Activated CD4-positive, alpha-beta T cell treated with anti-CD3 and anti-CD28 coated beads, Interleukin-2, amount 10 ng/mL, durations not matched to agents 24 days and 14 days (primary cell): ENCODE data around the gene HNRNPM. TPM values are rescaled to one million over a fixed set of nuclear protein-coding genes. Genes with fewer than 3 reads are reported as not detected.
A peak's percentile ranks its signal among the peaks of the same experiment; 100 is the strongest.
"Not testable (repeated sequence)": the region's sequence is repeated elsewhere in the genome, so short reads cannot be mapped to it uniquely, and the experiment has no call there.

Experiments used
- DNase-seq: peaks from one replicate; pipeline ENCODE4 v3.0.0; 2022
- H3K27ac Mint-ChIP-seq: one replicate; pipeline ENCODE4 v1.8.0; 2022; ENCODE audit warnings: mild to moderate bottlenecking, mixed read lengths
- H3K27me3 Mint-ChIP-seq: one replicate; pipeline ENCODE4 v1.8.0; 2022; ENCODE audit warnings: mixed read lengths
- H3K36me3 Mint-ChIP-seq: one replicate; pipeline ENCODE4 v1.8.0; 2022; ENCODE audit warnings: low read depth, mild to moderate bottlenecking, mixed read lengths
- H3K4me1 Mint-ChIP-seq: one replicate; pipeline ENCODE4 v1.8.0; 2021; ENCODE audit warnings: mixed read lengths
- H3K4me3 Mint-ChIP-seq: one replicate; pipeline ENCODE4 v1.8.0; 2022; ENCODE audit warnings: mild to moderate bottlenecking, moderate library complexity, mixed read lengths
- H3K9me3 Mint-ChIP-seq: one replicate; pipeline ENCODE4 v1.8.0; 2021; ENCODE audit warnings: mixed read lengths
- intact Hi-C: fragments of 100-400 bp; cut with micrococcal nuclease; formaldehyde crosslinking; loops from one replicate; pipeline ENCODE4 v1.15.1; 2023
- total RNA-seq: library from RNA; stranded (reverse); gene quantifications from 2 replicates; pipeline ENCODE4 v1.2.3, GENCODE V29; 2022

Gene HNRNPM
- total RNA-seq, 1 donor from 2014 or later: 349 TPM

DNA sequence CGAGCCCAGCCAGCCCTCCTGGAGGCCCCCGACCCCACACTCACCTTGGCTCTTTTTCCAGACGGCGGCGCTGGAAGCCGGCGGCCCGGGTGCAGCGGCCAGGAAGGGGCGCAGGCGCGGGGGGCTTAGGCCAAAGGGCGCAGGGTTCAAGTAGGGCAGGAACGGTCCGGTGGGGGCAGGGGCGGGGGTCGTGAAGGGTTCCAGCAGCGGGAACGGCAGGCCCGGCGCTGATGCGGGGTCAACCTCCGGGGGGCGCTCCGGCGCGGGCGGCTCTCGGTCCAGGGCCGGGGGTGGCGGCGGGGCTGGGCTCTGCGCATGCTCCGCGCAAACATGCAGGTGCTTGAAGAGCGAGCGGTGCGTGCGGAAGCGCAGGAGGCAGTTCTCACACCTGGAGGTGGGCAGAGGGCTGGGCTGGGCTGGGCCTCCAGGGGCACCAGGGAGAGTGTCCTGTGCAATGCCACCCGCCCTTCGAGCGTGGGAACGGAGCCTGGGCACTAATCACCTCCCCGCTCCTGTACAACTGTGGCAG, 66.9 kb downstream of the HNRNPM start:
- no peak for DNase-seq
- intact Hi-C loops: no loop called here
- Mint-ChIP-seq H3K36me3 (peaks cover 14% of the 10 kb centered on the region), H3K27ac (no peak overlapping the region), H3K4me1 (peaks cover 24% of the 10 kb centered on the region), H3K27me3 (no peaks in the 10 kb centered on the region), H3K4me3 (no peak overlapping the region), H3K9me3 (no peaks in the 10 kb centered on the region)

GRCh38 chr19:8512115-8512967, 67.6 kb downstream of the HNRNPM start:
- H3K9me3 Mint-ChIP-seq: no peaks in the 10 kb centered on the region
- H3K27me3 Mint-ChIP-seq: no peaks in the 10 kb centered on the region
- peak; percentile 78 for DNase-seq
- H3K27ac Mint-ChIP-seq: peak overlapping the region; percentile 53
- peaks cover 14% of the 10 kb centered on the region for H3K36me3 Mint-ChIP-seq
- H3K4me1 Mint-ChIP-seq: peaks cover 24% of the 10 kb centered on the region
- intact Hi-C loops: no loop called here
- H3K4me3 Mint-ChIP-seq: peak overlapping the region; percentile 72

DNA sequence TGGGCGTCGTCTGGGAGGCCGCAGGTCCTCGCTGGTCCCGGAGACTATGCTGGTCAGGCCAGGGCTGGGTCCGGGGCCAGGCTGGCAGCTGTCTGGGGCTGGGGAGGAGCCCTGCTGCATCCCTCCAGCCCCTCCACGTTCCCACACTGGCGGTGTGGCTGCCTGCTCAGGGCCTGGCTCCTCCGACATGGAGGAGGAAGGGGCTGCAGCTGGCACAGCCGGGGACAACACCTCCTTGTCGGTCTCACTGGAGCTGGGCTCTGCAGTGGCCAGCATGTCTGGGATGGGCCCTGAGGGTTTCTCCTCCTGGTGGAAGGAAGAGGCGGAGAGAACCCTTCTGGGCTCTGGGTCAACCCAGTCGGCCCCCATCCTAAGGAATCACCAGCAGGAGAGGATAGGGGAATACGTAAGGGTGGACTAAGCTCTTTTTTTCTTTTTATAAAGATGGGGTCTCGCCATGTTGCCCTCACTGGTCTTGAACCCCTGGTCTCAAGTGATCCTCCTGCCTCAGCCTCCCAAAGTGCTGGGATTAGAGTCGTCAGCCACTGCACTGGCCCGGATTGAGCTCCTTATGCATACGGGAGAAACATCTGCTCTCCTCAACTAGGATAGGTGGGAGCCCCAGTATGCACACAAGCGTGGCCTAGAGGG, 68.4 kb downstream of the HNRNPM start:
- peaks cover 32% of the 10 kb centered on the region for H3K4me1 Mint-ChIP-seq
- no peaks in the 10 kb centered on the region for H3K27me3 Mint-ChIP-seq
- DNase-seq: no peak
- H3K9me3 Mint-ChIP-seq: no peaks in the 10 kb centered on the region
- peaks cover 11% of the 10 kb centered on the region for H3K36me3 Mint-ChIP-seq
- peak overlapping the region; percentile 94 for H3K4me3 Mint-ChIP-seq
- H3K27ac Mint-ChIP-seq: peak overlapping the region; percentile 100
- intact Hi-C loops: loop anchor here (1.0 kb wide), 1 partner anchor 100 kb away; the partner anchor contains the start of gene MARCHF2

- peak within 1 kb of the TSS; percentile 94 for H3K4me3 Mint-ChIP-seq
- H3K4me1 Mint-ChIP-seq: peaks cover 38% of the 10 kb centered on the region
- peak within 1 kb of the TSS; percentile 100 for H3K27ac Mint-ChIP-seq
- H3K36me3 Mint-ChIP-seq: peaks cover 11% of the 10 kb centered on the region
- no peaks in the 10 kb centered on the region for H3K9me3 Mint-ChIP-seq
- intact Hi-C loops: loop anchor here (1.0 to 2.0 kb wide), 4 partner anchors 55 to 124 kb away; partner anchors contain the start of genes HNRNPM, MARCHF2 and RAB11B
- peak; percentile 98 for DNase-seq
- no peaks in the 10 kb centered on the region for H3K27me3 Mint-ChIP-seq
Observed at GRCh38 chr19:8513687-8514504, 69.1 kb downstream of the HNRNPM start, which contains the start of gene ZNF414. Gene ZNF414 (minus strand): TSS chr19:8514167. CDS start chr19:8514046, 121 bp downstream.

DNA sequence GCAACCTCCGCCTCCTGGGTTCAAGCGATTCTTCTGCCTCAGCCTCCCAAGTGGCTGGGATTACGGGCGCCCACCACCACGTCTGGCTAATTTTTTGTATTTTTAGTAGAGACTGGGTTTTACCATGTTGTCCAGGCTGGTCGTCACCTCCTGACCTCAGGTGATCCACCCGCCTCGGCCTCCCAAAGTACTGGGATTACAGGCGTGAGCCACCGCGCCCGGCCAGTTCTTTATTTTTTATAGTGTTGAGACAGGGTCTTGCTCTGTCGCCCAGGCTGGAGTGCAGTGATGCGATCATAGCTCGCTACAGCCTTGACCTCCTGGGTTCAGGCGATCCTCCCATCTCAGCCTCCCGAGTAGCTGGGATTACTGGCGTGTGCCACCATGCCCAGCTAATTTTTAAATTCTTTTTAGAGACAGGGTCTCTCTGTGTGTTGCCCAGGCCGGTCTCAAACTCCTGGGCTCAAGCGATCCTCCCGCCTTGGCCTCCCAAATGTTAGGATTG, 69.8 kb downstream of the HNRNPM start:
- not testable (repeated sequence) for H3K9me3 Mint-ChIP-seq, H3K27me3 Mint-ChIP-seq
- intact Hi-C loops: loop anchor here (1.0 to 2.0 kb wide), 3 partner anchors 54 to 124 kb away; partner anchors contain the start of genes HNRNPM and RAB11B
- H3K4me1 Mint-ChIP-seq: peaks cover 43% of the 10 kb centered on the region
- peaks cover 11% of the 10 kb centered on the region for H3K36me3 Mint-ChIP-seq
- H3K27ac Mint-ChIP-seq: peak overlapping the region; percentile 100
- peak; percentile 73 for DNase-seq
- H3K4me3 Mint-ChIP-seq: peak overlapping the region; percentile 94

DNA sequence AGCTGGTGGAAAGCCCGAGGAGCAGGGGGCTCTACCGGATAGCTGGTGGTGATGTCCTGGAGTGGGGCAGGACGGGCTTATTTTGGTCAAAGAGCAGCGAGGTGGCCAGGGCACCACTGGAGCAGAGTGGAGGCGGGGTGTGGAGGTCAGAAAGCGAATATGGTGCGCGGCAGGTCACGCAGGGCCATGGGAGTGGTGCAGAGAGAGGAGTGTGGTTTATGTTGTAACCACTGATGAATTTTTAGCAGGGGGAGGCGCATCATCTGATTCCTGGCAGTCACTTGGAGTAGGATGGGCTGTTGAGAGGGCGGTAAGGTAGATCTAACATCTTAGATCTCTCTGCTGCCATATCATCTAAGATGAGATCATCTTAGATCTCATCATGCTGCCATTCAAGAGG, 70.5 kb downstream of the HNRNPM start:
- peak; percentile 92 for DNase-seq
- Mint-ChIP-seq H3K36me3 (peaks cover 12% of the 10 kb centered on the region), H3K27me3 (no peaks in the 10 kb centered on the region), H3K4me1 (peaks cover 43% of the 10 kb centered on the region), H3K4me3 (peak overlapping the region; percentile 94), H3K9me3 (no peaks in the 10 kb centered on the region), H3K27ac (peak overlapping the region; percentile 100)
- intact Hi-C loops: loop anchor here (2.0 kb wide), 2 partner anchors 53 to 71 kb away; partner anchors contain the start of gene HNRNPM

DNA sequence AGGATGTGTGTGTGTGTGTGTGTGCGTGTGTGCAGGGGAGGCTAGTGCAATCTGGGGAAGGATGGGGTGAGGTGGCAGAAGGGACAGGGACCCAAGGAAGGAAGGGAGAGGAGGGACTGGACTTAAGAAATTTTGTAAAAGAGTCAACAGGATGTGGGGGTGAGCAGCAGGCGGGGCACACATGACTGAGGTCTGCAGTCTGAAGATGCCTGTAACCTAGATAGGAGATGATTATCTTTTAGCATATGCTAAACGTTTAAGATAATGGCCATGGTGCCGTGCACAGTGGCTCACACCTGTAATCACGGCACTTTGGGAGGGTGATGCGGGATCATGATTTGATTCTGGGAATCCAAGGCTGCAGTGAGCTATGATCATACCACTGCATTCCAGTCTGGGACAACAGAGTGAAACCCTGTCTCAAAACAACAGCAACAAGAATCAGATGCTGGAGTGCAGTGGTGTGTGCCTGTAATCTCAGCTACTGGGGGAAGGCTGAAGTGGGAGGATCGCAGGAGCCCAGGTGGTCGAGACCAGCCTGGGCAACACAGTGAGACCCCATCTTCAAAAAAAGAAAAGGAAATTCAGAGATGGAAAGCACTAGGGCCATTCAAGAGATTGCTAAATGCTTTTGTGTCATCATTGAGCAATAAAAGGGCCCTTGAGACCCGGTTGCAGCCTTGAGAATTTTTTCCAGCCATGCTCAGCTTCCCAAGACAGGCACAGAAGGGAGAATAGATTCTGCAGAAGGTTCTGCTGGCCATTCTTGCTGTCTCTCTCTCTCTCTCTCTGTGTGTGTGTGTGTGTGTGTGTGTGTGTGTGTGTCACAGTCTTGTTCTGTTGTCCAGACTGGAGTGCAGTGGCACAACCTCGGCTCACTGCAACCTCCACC, 73.0 kb downstream of the HNRNPM start:
- peaks cover 40% of the 10 kb centered on the region for H3K4me1 Mint-ChIP-seq
- DNase-seq: peak; percentile 88
- intact Hi-C loops: loop anchor here (2.0 kb wide), 1 partner anchor 59 kb away; the partner anchor contains the start of gene MYO1F
- H3K27me3 Mint-ChIP-seq: no peaks in the 10 kb centered on the region
- H3K4me3 Mint-ChIP-seq: peak overlapping the region; percentile 69
- no peaks in the 10 kb centered on the region for H3K9me3 Mint-ChIP-seq
- peak overlapping the region; percentile 93 for H3K27ac Mint-ChIP-seq
- H3K36me3 Mint-ChIP-seq: peaks cover 20% of the 10 kb centered on the region

DNA sequence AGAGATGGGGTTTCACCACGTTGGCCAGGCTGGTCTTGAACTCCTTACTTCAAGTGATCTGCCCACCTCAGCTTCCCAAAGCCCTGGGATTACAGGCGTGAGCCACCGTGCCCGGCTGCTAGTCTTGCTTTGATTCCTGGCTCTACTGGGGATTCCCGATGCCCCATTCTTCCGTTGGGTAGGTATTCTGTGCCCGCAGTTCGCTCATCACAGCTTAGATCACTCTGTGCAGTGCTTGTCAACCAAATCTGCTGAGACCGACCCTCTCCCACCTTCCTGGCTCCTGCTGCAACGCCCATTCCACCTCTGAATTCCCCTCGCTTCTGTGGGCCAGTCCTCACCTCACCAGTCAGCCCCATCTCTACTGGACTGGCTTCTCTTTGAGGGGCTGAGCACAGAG, 73.8 kb downstream of the HNRNPM start:
- peaks cover 18% of the 10 kb centered on the region for H3K36me3 Mint-ChIP-seq
- no peaks in the 10 kb centered on the region for H3K27me3 Mint-ChIP-seq
- peaks cover 37% of the 10 kb centered on the region for H3K4me1 Mint-ChIP-seq
- no peak for DNase-seq
- peak overlapping the region; percentile 93 for H3K27ac Mint-ChIP-seq
- H3K4me3 Mint-ChIP-seq: peak overlapping the region; percentile 69
- intact Hi-C loops: no loop called here
- H3K9me3 Mint-ChIP-seq: no peaks in the 10 kb centered on the region

GRCh38 chr19:8519388-8519787, 74.6 kb downstream of the HNRNPM start:
- no peak for DNase-seq
- H3K27ac Mint-ChIP-seq: peak overlapping the region; percentile 48
- no peak overlapping the region for H3K4me3 Mint-ChIP-seq
- H3K36me3 Mint-ChIP-seq: peaks cover 16% of the 10 kb centered on the region
- peaks cover 33% of the 10 kb centered on the region for H3K4me1 Mint-ChIP-seq
- no peaks in the 10 kb centered on the region for H3K9me3 Mint-ChIP-seq
- no peaks in the 10 kb centered on the region for H3K27me3 Mint-ChIP-seq
- intact Hi-C loops: no loop called here

- Mint-ChIP-seq H3K36me3 (peaks cover 49% of the 10 kb centered on the region), H3K27ac (no peak overlapping the region), H3K27me3 (no peaks in the 10 kb centered on the region), H3K4me1 (peaks cover 6% of the 10 kb centered on the region), H3K4me3 (no peak overlapping the region), H3K9me3 (no peaks in the 10 kb centered on the region)
- no peak for DNase-seq
- intact Hi-C loops: no loop called here
Observed at GRCh38 chr19:8525401-8525684, 80.6 kb downstream of the HNRNPM start.

GRCh38 chr19:8526345-8527091, 81.7 kb downstream of the HNRNPM start:
- H3K27ac Mint-ChIP-seq: peak overlapping the region; percentile 22
- no peaks in the 10 kb centered on the region for H3K27me3 Mint-ChIP-seq
- H3K4me3 Mint-ChIP-seq: no peak overlapping the region
- H3K36me3 Mint-ChIP-seq: peaks cover 46% of the 10 kb centered on the region
- no peaks in the 10 kb centered on the region for H3K9me3 Mint-ChIP-seq
- DNase-seq: no peak
- H3K4me1 Mint-ChIP-seq: peaks cover 6% of the 10 kb centered on the region
- intact Hi-C loops: no loop called here

DNA sequence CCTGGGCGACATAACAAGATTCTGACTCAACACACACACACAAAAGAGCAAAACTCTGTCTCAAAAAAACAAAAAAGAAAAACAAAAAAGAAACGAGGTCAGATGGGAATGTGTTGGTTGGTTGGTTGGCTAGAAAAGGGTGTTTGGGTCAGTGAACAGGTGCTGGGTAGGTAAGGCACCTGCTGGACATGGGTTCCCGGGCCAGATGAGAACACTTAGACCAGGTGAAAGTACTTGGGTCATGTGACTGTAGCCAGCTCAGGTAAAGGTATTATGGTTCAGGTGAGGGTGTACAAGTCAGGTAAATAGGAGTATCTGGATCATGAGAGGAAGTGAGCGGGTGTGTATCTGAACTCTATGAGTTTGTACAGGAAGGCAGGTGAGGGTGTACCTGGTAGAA, 83.7 kb downstream of the HNRNPM start:
- Mint-ChIP-seq H3K4me1 (peaks cover 6% of the 10 kb centered on the region), H3K4me3 (no peak overlapping the region), H3K27ac (no peak overlapping the region), H3K27me3 (no peaks in the 10 kb centered on the region), H3K9me3 (no peaks in the 10 kb centered on the region), H3K36me3 (peaks cover 52% of the 10 kb centered on the region)
- no peak for DNase-seq
- intact Hi-C loops: no loop called here
